Measurements from ENCODE around the gene SLC12A4.

DNA sequence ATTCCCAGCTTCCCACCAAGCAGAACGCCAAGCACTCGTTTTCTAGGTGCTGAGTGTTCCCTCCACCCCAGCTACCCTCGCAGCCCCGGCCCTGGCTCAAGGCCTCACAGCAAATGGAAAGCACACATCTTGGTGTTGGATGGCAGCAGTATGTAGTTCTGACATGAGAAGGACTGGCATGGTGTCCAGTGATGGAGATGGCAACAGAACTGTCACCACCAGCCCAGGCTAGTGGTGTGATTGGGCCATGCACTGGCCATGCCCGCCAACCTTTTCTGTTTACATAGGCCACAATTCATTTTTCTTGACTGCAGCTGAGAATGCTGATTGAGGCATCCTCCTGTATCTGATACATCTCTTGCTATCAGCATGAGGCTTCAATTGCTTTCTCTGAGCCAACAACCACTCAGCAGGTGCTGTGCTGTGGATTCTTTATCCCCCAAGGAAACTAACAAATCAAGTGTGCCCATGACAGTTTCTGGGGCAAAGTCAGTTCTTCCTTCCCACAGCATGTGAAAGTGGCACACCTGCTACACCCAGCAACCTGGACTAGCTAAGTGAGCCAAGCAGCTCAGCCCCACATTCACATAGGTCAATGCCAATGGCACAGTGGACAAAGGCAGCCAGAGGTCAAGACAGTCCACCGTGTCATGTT, 3.8 kb downstream of the SLC12A4 start:
- TF ChIP-seq ZNF7 (CRISPR knock-in tag; IDR thresholded peaks at IDR 0.05) (no peak), HCFC1 (IDR thresholded peaks at IDR 0.05; ENCODE audit: low read depth, low read length) (no peak), CTCF (CRISPR knock-in tag; IDR thresholded peaks at IDR 0.05) (no peak), ZNF101 (CRISPR knock-in tag; IDR thresholded peaks at IDR 0.05; ENCODE audit: borderline replicate concordance, low read depth) (no peak), POLR2A (IDR thresholded peaks at IDR 0.05; ENCODE audit: insufficient read depth in 1 of 2, low read depth in 2 of 2, low read length in 2 of 2) (peak; percentile 23 to 53; a peak in 2 of 4 replicates)
